Iris pigment epithelial cell (primary cell): Measurements from ENCODE around the gene RABGEF1.
A peak's percentile ranks its signal among the peaks of the same experiment; 100 is the strongest.
"Not testable (repeated sequence)": the region's sequence is repeated elsewhere in the genome, so short reads cannot be mapped to it uniquely, and the experiment has no call there.

ENCODE experiments used
- DNase-seq: peaks from one replicate; pipeline ENCODE4 v3.0.0-alpha.2; 2011; ENCODE audit warnings: low read depth

The RABGEF1 gene

GRCh38 chr7:66735850-66736249, 4.7 kb upstream of the RABGEF1 start:
- no peak for DNase-seq

GRCh38 chr7:66736892-66737291, 3.6 kb upstream of the RABGEF1 start:
- no peak for DNase-seq

- no peak for DNase-seq
Observed at GRCh38 chr7:66737667-66738066, 2.9 kb upstream of the RABGEF1 start.

GRCh38 chr7:66739477-66739876, 1.1 kb upstream of the RABGEF1 start:
- DNase-seq = no peak

GRCh38 chr7:66739953-66740301, 606 bp upstream of the RABGEF1 start:
- DNase-seq = no peak

GRCh38 chr7:66740980-66741709, 612 bp downstream of the RABGEF1 start:
- DNase-seq = peak; percentile 42

GRCh38 chr7:66741710-66742049, 1.1 kb downstream of the RABGEF1 start:
- DNase-seq = peak; percentile 36

GRCh38 chr7:66742298-66742697, 1.8 kb downstream of the RABGEF1 start:
- DNase-seq = peak; percentile 55

- DNase-seq = no peak
Observed at GRCh38 chr7:66743920-66744319, 3.4 kb downstream of the RABGEF1 start.

GRCh38 chr7:66747385-66747784, 6.9 kb downstream of the RABGEF1 start:
- no peak for DNase-seq

GRCh38 chr7:66747881-66748511, 7.5 kb downstream of the RABGEF1 start:
- DNase-seq = peak; percentile 45

GRCh38 chr7:66748791-66749190, 8.3 kb downstream of the RABGEF1 start:
- DNase-seq = no peak

GRCh38 chr7:66751945-66752344, 11.4 kb downstream of the RABGEF1 start:
- DNase-seq = no peak

GRCh38 chr7:66754541-66754940, 14.0 kb downstream of the RABGEF1 start:
- no peak for DNase-seq

- DNase-seq = not testable (repeated sequence)
Observed at GRCh38 chr7:66755059-66755458, 14.5 kb downstream of the RABGEF1 start.

- DNase-seq = not testable (repeated sequence)
Observed at GRCh38 chr7:66756227-66756626, 15.7 kb downstream of the RABGEF1 start.

GRCh38 chr7:66756889-66757288, 16.4 kb downstream of the RABGEF1 start:
- no peak for DNase-seq

GRCh38 chr7:66757939-66758338, 17.4 kb downstream of the RABGEF1 start:
- no peak for DNase-seq

- peak; percentile 35 for DNase-seq
Observed at GRCh38 chr7:66758950-66759628, 18.6 kb downstream of the RABGEF1 start.

- not testable (repeated sequence) for DNase-seq
Observed at GRCh38 chr7:66763183-66763582, 22.6 kb downstream of the RABGEF1 start.

- peak; percentile 87 for DNase-seq
Observed at GRCh38 chr7:66763633-66764355, 23.3 kb downstream of the RABGEF1 start.

- not testable (repeated sequence) for DNase-seq
Observed at GRCh38 chr7:66764905-66765304, 24.4 kb downstream of the RABGEF1 start.
